Metanephros (tissue), 1 donor: ENCODE data around the gene STEEP1. TPM values are rescaled to one million over a fixed set of nuclear protein-coding genes. Genes with fewer than 3 reads are reported as not detected.

Experiments used
- total RNA-seq: library from RNA; depleted of rRNA; stranded (reverse); fragments of >200 nt; gene quantifications from one replicate; pipeline ENCODE4 v1.2.3, GENCODE V29; 2014

Gene STEEP1
- 31.6 TPM for total RNA-seq

GRCh38 chrX:119565107-119565663 is at the start of gene STEEP1:
TSS of gene STEEP1 (minus strand) at chrX:119565409. CDS start at chrX:119565355, 54 bp downstream.

GRCh38 chrX:119606280-119607017 is 41.2 kb upstream of the STEEP1 start, which contains the start of gene NKRF:
TSS of gene NKRF (minus strand) at chrX:119606424.

GRCh38 chrX:119574394-119575266 is 9.4 kb upstream of the STEEP1 start, which contains the start of gene UBE2A:
TSS of gene UBE2A (plus strand) at chrX:119574563. CDS start at chrX:119574712, 149 bp downstream.

Other genes starting within 250 kb of the STEEP1 start
- gene SLC25A43, start 166.1 kb downstream of the STEEP1 start, total RNA-seq, result 5.4 TPM
- 227 TPM for gene SLC25A5, start 97.0 kb downstream of the STEEP1 start, total RNA-seq
- gene UBE2A, start 9.2 kb upstream of the STEEP1 start, total RNA-seq, result 40.2 TPM
- gene NKRF, start 41.0 kb upstream of the STEEP1 start, total RNA-seq, result 8.3 TPM
- gene SEPTIN6, start 127.8 kb upstream of the STEEP1 start, total RNA-seq, result 30.0 TPM
- gene SOWAHD, start 193.2 kb upstream of the STEEP1 start, total RNA-seq, result 1.2 TPM
- gene RPL39, start 226.2 kb upstream of the STEEP1 start, total RNA-seq, result 1,011 TPM